Measurements from ENCODE around the gene ARHGAP8.

Gene ARHGAP8

DNA sequence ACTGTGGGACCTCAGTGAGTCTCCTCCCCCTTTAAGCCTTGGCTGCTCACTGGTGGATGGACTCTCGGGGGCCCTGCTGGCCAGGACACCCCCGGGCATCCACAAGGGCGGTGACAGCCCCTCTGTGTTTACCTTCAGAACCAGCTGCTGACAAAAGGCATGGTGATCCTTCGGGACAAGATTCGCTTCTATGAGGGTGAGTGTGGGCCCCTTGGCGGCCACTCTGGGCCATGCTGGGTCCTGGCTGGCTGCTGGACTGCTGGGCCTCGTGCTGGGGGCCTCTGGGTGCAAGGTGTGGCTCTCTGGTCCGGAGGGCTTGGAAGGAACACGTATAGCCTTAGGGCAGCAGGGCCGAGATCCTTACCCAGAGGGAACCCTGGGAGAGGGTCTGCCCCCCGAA, 25.9 kb upstream of the ARHGAP8 start:
- no peak for DNase-seq (ENCODE audit: low read depth)

DNA sequence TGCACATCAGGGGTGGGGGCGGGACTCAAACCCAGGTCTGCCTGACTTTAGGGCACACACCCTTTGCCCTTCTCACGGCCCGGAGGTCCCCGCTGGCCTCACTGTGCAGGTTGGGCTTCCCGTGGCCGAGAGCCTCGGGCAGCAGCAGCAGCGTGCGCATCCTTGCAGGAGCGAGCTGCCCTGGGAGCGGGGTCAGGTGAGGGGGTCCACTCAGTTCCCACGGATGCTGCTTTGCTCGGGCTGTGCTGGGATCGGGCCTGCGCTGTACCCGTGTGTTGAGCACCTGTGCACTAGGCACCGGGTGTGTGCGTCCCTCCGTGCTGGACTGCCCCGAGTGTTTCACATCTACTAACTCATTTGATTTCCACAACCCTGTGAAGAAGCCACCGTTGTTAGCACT, 25.2 kb upstream of the ARHGAP8 start:
- DNase-seq (ENCODE audit: low read depth): no peak

- DNase-seq (ENCODE audit: low read depth): no peak
Measured at GRCh38 chr22:44727709-44728108, 24.7 kb upstream of the ARHGAP8 start.

DNA sequence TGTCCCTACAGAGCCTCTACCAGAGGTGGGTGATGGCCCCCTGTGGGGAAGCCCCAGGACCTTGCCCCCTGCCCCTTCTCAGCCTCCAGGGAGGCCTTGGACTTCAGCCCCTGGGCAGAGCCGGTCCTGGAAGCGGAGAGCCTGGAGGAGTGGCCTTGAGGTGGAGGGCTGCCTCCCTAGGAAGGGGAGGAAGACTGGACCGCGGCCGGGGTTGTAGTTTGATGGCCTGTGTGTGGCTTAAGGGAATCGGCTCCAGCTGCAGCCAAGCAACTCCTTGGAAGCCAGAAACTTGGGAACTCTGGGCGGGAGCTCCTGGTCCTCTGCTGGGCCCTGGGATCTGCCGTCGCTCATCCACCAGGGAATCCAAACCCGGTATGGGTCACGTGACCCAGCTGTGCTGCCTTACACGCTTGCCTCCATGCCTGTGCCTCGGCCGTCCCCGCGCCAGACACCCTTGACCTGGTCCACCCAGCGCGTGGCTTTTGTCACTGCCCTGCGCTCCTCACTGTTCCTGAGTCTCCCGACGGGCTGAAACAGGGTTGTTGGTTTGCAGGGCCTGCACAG, 23.5 kb upstream of the ARHGAP8 start:
- DNase-seq (ENCODE audit: low read depth): no peak

DNA sequence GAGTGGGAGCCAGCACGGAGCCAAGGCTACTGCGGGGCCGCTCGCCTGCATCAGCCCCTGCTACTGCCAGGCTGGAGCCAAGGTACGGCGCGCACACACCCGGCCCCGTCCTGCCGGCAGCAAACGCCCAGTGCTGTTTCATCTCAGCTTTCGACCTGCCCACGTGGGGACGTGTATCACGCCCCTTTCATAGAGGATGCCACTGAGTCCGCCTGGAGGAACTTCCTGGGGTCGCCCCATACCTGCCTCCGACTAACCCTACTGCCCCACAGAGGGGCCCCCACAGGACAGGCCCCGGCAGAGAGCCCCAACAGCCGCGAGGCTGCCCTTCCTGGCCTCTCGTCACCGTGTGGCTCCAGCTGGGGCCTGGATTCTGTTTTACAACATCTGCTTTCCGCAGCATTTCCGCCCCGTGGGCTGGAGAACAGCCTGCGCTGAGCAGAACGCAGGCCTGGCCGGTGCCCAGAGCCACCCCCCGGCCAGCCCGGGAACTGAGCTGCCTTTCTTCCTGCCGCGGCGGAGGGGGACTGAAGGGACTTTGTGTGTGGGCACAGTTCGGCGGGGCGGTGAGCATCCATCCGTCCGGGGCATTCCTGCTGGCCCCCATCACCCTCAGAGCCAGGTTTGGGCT, 22.9 kb upstream of the ARHGAP8 start:
- no peak for DNase-seq (ENCODE audit: low read depth)

GRCh38 chr22:44730022-44730393, 22.4 kb upstream of the ARHGAP8 start:
- DNase-seq (ENCODE audit: low read depth): no peak

GRCh38 chr22:44730490-44731356, 21.7 kb upstream of the ARHGAP8 start:
- DNase-seq (ENCODE audit: low read depth): no peak

GRCh38 chr22:44731357-44731970, 20.9 kb upstream of the ARHGAP8 start:
- DNase-seq (ENCODE audit: low read depth): no peak

GRCh38 chr22:44732017-44732561, 20.3 kb upstream of the ARHGAP8 start:
- DNase-seq (ENCODE audit: low read depth): no peak

DNA sequence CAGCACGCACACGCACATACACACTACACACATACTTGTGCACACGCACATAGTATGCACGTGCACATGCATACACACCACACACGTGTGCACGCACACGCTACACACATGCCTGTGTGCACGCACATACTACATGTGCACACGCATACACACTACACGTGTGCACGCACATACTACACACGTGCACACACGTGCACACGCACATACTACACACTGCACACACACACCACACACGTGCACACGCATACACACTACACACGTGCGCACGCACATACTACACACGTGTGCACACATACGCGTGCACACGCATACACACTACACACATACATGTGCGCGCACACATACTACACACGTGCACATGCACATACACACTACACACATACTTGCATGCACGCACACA, 19.7 kb upstream of the ARHGAP8 start:
- no peak for DNase-seq (ENCODE audit: low read depth)

DNA sequence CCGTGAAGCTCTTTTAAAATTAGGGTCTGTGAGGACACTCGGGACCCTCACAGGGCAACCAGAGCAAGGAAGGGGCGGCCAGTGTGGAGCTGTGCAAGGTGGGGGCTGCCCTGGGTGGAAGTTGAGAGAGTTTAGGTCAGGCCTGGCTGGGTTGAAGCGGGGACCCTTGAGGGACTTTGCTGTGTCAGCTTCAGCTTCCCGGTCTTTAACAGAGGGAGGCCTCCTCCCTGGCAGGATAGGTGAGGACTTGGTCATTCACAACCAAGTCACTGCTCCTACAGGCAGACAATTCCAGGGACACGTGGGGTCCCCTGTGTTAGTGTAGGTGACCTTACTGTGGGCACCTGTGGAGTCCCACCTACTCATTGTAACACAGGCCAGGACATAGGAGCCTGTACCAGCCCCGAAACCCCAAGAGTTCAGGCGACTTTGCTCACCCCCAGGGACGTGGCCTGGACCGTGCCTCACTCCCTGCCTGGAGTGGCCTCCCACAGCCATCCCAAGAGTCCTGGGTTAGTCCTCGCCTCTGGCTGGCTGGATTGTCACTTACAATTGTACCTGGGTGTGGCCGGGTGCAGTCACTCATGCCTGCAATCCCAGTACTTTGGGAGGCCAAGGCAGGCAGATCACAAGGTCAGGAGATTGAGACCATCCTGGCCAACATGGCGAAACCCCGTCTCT, 18.8 kb upstream of the ARHGAP8 start:
- no peak for DNase-seq (ENCODE audit: low read depth)

- no peak for DNase-seq (ENCODE audit: low read depth)
Measured at GRCh38 chr22:44734278-44734677, 18.1 kb upstream of the ARHGAP8 start.

DNA sequence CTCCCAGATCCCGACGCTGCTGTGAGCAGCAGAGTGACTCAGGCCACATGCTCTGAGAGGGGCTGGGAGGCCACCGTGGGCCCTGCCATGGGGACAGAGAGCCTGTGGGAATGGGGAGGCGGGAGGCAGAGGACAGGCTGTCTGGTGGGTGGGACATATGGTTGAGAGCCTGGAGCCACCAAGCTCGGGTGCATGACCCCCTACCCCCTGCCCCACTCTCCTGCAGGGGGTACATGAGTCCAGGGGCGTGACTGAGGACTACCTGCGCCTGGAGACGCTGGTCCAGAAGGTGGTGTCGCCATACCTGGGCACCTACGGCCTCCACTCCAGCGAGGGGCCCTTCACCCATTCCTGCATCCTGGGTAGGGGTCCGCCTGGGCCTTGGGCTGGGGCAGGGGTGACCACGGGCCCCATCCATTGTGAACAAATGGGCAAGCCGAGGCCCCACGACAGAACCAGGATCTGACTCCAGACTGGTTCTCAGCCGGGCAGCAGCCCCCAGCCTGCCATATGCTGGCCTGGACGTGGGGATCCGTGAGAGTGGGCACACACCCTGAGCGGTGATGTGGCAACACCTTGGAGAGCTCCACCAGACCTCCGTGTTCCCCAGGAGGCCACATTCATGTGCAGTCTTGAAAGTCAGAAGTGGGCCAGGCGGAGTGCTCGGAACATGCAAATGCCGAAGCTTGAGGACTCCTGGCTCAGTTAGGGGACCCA, 17.4 kb upstream of the ARHGAP8 start:
- DNase-seq (ENCODE audit: low read depth): no peak

- DNase-seq (ENCODE audit: low read depth): peak; percentile 82
Measured at GRCh38 chr22:44735518-44736428, 16.6 kb upstream of the ARHGAP8 start.

GRCh38 chr22:44736581-44737405, 15.6 kb upstream of the ARHGAP8 start:
- no peak for DNase-seq (ENCODE audit: low read depth)

DNA sequence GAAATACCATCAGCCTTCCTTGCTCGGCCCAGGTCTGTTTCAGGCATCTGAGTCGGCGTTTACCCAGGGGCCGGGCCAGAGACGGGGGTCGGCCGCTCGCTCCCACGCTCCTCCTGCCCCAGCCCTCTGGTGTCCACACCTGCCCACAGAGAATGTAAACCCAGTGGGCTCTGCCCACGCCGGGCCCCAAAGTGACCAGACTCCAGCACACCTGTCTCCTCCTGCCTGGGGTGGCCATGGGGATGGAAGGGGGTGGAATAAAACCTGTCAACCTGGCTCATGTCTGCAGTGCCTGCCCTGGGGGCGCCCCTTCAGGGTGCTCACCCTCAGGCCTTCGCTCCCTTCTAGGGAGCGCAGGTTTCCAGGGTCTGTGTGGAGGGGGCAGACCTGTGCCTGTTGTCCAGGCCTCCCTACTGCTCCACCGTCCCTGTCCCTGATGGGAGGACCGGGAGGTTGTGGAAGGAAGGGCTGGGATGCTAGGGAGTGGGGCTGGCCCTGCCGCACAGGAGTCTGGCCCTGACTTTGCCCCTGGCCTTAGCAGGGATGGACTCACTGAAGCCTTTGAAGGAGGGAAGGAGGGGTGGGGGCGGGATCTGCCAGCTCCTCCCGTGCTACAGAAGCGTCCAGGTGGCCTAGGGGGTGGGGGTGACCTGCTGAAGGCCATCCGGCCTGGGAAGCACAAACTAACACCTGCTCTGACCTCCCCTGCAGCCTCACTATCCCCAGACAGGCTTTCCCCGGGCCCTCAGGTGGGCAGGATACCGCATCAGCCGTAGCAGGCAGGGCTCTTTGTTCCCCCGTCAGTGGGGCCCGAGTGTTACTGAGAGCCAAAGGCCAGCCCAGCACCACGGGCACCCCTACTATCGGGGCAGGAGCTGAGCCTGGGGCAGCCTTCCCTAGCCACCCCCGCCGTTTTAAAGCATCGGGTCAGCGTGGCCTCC, 14.7 kb upstream of the ARHGAP8 start:
- no peak for DNase-seq (ENCODE audit: low read depth)

GRCh38 chr22:44738347-44738715, 14.0 kb upstream of the ARHGAP8 start:
- DNase-seq (ENCODE audit: low read depth): no peak

DNA sequence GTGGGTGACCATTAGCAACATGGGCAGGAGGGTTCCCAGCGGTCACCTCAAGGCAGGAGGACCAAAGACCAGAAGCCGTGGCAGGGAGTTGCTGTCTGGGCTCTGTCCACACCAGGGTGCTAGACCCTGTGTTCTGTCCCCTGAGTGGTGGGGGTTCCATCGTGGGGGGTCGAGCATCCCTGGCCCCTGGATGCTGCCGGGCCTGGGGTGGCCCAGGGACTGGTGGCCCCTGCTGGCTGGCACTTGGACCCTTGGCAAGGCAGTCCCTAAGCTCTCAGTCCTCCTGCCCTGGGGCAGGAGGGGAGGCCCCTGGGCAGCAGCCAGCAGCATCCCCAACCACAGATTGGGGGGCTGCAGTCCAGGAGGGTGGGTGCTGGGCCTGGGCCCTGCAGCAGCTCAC, 13.4 kb upstream of the ARHGAP8 start:
- DNase-seq (ENCODE audit: low read depth): no peak

Measured in stimulated activated CD8-positive, alpha-beta memory T cell treated with anti-CD3 and anti-CD28 coated beads, Interleukin-15, amount 100 ng/mL, for 1 hour (primary cell).